ENCODE results near the gene CIPC. TPM values are rescaled to one million over a fixed set of nuclear protein-coding genes. Genes with fewer than 3 reads are reported as not detected.
A peak's percentile ranks its signal among the peaks of the same experiment; 100 is the strongest.

CIPC gene
- total and polyA plus RNA-seq, 2 of the 4 experiments (the other 2 are of a cell fraction): 6.6 to 12.9 TPM

DNA sequence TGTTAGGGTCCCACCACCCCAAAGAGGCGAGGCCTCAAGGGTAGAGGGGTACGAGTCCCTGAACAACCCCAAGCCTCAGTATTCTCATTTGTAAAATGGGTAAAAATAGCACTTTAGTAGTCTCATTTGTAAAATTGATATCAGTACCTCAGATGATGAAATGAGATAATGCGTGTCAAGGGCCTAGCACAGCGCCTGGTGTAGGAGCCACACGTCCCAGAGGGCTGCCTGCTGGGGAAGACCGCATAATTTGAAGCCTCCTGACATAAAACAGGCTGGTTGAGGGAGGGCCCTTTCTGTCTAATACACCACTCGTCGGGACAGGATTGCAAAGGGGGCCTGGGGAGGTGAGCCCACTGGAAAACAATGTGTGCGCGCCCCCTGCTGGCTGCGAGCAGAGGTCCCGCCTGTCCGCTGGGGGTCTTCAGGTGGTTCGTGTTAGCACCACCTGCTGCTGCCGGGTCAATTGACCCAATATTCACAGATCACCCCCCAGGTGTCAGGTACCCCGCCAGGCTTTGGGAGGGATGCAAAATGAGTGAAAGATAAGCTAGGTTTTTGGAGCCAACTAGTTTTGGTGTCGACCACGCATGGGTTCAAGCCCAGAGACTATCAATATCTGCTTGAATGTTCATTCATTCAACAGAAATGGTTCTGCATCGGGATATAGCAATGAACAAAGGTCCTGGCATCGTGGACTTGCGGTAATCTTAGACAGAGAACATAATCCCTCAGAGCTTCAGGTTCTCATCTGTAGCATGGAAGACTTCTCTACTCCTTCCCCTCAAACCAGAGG lies 44.8 kb upstream of the CIPC start:
- Histone ChIP-seq H3K4me1 (ENCODE audit: control insufficient read depth, insufficient read depth, low read length) (peaks cover 10% of the 10 kb centered on the region), H3K9me1 (ENCODE audit: insufficient read depth, low read length) (no peaks in the 10 kb centered on the region), H2BK5ac (ENCODE audit: low read depth, low read length, poor library complexity, severe bottlenecking) (no peak overlapping the region), H3K4me3 (ENCODE audit: insufficient read depth, low read depth, low read length) (no peak overlapping the region), H3K9ac (ENCODE audit: low read depth, low read length) (no peak overlapping the region), H3K9me3 (ENCODE audit: control insufficient read depth, insufficient read depth, low read length) (peaks cover 4% of the 10 kb centered on the region; the same call in 1 of the 2 replicates), H2BK120ac (ENCODE audit: low read depth, low read length) (peak overlapping the region; percentile 85), H3K36me3 (ENCODE audit: control insufficient read depth, insufficient read depth, low read length) (no peaks in the 10 kb centered on the region), H3K4ac (ENCODE audit: low read depth, low read length) (peak overlapping the region; percentile 90), H2AFZ (replicated peaks; ENCODE audit: low read length, poor library complexity) (peak overlapping the region; percentile 87), H2BK15ac (ENCODE audit: low read depth, low read length) (peak overlapping the region; percentile 77; the same call in 2 of the 3 replicates), H4K5ac (ENCODE audit: low read depth, low read length) (peak overlapping the region; percentile 20; the same call in 1 of the 2 replicates), H3K56ac (ENCODE audit: extremely low read depth, insufficient read depth, low read length) (no peak overlapping the region), H3K27ac (ENCODE audit: insufficient read depth, low read length) (no peak overlapping the region), H3K79me1 (ENCODE audit: low read depth in 1 of 2, low read length in 2 of 2) (0 out of 4 replicates have a peak, but pooled peaks cover 0 to 6% of the 10 kb centered on the region in 2 experiments), H2BK20ac (ENCODE audit: low read depth, low read length) (peak overlapping the region; percentile 95), H3K14ac (replicated peaks; ENCODE audit: low read depth, low read length) (peak overlapping the region; percentile 67), H2AK5ac (ENCODE audit: low read depth, low read length) (peak overlapping the region; percentile 98), H3K23ac (ENCODE audit: low read depth, low read length) (peak overlapping the region; percentile 23; the same call in 1 of the 2 replicates), H4K20me1 (ENCODE audit: insufficient read depth, low read length) (no peaks in the 10 kb centered on the region), H4K8ac (ENCODE audit: low read depth in 2 of 2, low read length in 2 of 2) (peak overlapping the region; percentile 70; a peak in 3 of 4 replicates), H2AK9ac (replicated peaks; ENCODE audit: low read depth, low read length, poor library complexity) (peak overlapping the region; percentile 2), H3K27me3 (ENCODE audit: control insufficient read depth, insufficient read depth, low read length) (no peaks in the 10 kb centered on the region), H3K4me2 (ENCODE audit: low read depth, low read length) (no peak overlapping the region), H3K18ac (ENCODE audit: low read depth, low read length) (peak overlapping the region; percentile 15; the same call in 1 of the 2 replicates), H4K91ac (ENCODE audit: insufficient read depth, low read depth, low read length) (peak overlapping the region; percentile 75)
- DNase-seq (peak; percentile 76), ATAC-seq (ENCODE audit: low read depth) (peak; percentile 87)
- 12% methylated on average over 3 of the region's 21 CpGs; no CpG with 5 or more reads in 1 of the 2 experiments for WGBS, 2 experiments (ENCODE audit: extremely low coverage in 2 of 2, insufficient read length in 1 of 2)
- ChIA-PET POLR2A (ENCODE audit: unreplicated experiment) (interaction anchor here (0.5 to 1.2 kb wide), 2 partner anchors 22 to 24 kb away, joined by 3 read pairs; no protein-coding TSS in a partner anchor), CTCF (interaction anchor here (0.6 to 2.8 kb wide), 11 partner anchors 9 to 177 kb away, joined by 3 to 15 read pairs (median 4); no protein-coding TSS in a partner anchor)
- in situ Hi-C loops (cut with MboI; ENCODE audit: low sequenced_read_pairs) (loop anchor here (25.0 kb wide), 1 partner anchor 1066 kb away; the partner anchor contains the start of genes IFT43 and TGFB3), dilution Hi-C loops (cut with HindIII; ENCODE audit: low sequenced_read_pairs, unreplicated experiment) (no loop called here), intact Hi-C loops (cut with micrococcal nuclease) (loop anchor here (1.0 kb wide), 5 partner anchors 25 to 177 kb away; partner anchors contain the start of gene IRF2BPL)
- no TSS peak for BruUV-seq (replicated peaks)
- TF ChIP-seq, protein P1, sequence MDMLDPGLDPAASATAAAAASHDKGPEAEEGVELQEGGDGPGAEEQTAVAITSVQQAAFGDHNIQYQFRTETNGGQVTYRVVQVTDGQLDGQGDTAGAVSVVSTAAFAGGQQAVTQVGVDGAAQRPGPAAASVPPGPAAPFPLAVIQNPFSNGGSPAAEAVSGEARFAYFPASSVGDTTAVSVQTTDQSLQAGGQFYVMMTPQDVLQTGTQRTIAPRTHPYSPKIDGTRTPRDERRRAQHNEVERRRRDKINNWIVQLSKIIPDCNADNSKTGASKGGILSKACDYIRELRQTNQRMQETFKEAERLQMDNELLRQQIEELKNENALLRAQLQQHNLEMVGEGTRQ (IDR thresholded peaks at IDR 0.05; ENCODE audit: low read depth, low read length): no peak
- TF ChIP-seq, protein P2, sequence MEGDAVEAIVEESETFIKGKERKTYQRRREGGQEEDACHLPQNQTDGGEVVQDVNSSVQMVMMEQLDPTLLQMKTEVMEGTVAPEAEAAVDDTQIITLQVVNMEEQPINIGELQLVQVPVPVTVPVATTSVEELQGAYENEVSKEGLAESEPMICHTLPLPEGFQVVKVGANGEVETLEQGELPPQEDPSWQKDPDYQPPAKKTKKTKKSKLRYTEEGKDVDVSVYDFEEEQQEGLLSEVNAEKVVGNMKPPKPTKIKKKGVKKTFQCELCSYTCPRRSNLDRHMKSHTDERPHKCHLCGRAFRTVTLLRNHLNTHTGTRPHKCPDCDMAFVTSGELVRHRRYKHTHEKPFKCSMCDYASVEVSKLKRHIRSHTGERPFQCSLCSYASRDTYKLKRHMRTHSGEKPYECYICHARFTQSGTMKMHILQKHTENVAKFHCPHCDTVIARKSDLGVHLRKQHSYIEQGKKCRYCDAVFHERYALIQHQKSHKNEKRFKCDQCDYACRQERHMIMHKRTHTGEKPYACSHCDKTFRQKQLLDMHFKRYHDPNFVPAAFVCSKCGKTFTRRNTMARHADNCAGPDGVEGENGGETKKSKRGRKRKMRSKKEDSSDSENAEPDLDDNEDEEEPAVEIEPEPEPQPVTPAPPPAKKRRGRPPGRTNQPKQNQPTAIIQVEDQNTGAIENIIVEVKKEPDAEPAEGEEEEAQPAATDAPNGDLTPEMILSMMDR (conservative IDR thresholded peaks at IDR 0.05; ENCODE audit: low read depth, low read length): peak; percentile 94
- TF ChIP-seq POLR2A (IDR thresholded peaks at IDR 0.05; ENCODE audit: low read depth, low read length) (peak; percentile 55; the same call in 1 of the 2 replicates), RCOR1 (IDR thresholded peaks at IDR 0.05; ENCODE audit: insufficient replicate concordance, low read length) (no peak), RFX5 (IDR thresholded peaks at IDR 0.05; ENCODE audit: low read depth, low read length) (no peak), RAD21 (IDR thresholded peaks at IDR 0.05; ENCODE audit: low read length) (peak; percentile 98), NFE2L2 (IDR thresholded peaks at IDR 0.05; ENCODE audit: low read depth, low read length) (0 out of 2 replicates have a peak, but pooled peaks have one; percentile 1), MAFK (IDR thresholded peaks at IDR 0.05; ENCODE audit: low read depth, low read length) (no peak), CEBPB (IDR thresholded peaks at IDR 0.05; ENCODE audit: low read depth, low read length) (0 out of 2 replicates have a peak, but pooled peaks have one; percentile 18), FOS (IDR thresholded peaks at IDR 0.05; ENCODE audit: low read depth, low read length) (no peak), BHLHE40 (IDR thresholded peaks at IDR 0.05; ENCODE audit: low read depth, low read length) (no peak), MAZ (IDR thresholded peaks at IDR 0.05; ENCODE audit: borderline replicate concordance, low read depth, low read length) (peak; percentile 87), SMC3 (IDR thresholded peaks at IDR 0.05; ENCODE audit: low read depth, low read length) (peak; percentile 98), MXI1 (IDR thresholded peaks at IDR 0.05; ENCODE audit: borderline replicate concordance, low read depth, low read length) (no peak)

Data from IMR-90 (cell line).